ENCODE data around the gene GNPTAB.
"Not testable (repeated sequence)": the region's sequence is repeated elsewhere in the genome, so short reads cannot be mapped to it uniquely, and the experiment has no call there.

GNPTAB gene

GRCh38 chr12:101830367-101831325 lies at the start of gene GNPTAB:
Gene GNPTAB, minus strand, starts transcription at chr12:101830959. Its CDS starts 284 bp downstream, at chr12:101830675.
- DNase-seq: peak; percentile 98

GRCh38 chr12:101878243-101878821 lies 47.6 kb upstream of the GNPTAB start:
- peak; percentile 93 for DNase-seq

- peak; percentile 45 for DNase-seq
Observed at GRCh38 chr12:101877806-101878242, 47.1 kb upstream of the GNPTAB start.

GRCh38 chr12:101876861-101877805 lies 46.4 kb upstream of the GNPTAB start, which contains the start of gene DRAM1:
Gene DRAM1, plus strand, starts transcription at chr12:101877580. Its CDS starts 210 bp downstream, at chr12:101877790.
- DNase-seq: peak; percentile 93

- peak; percentile 44 for DNase-seq
Observed at GRCh38 chr12:101876322-101876860, 45.6 kb upstream of the GNPTAB start.

GRCh38 chr12:101875162-101875561 lies 44.4 kb upstream of the GNPTAB start:
- no peak for DNase-seq

GRCh38 chr12:101870925-101871324 lies 40.2 kb upstream of the GNPTAB start:
- DNase-seq: no peak

- not testable (repeated sequence) for DNase-seq
Observed at GRCh38 chr12:101867619-101868018, 36.9 kb upstream of the GNPTAB start.

- DNase-seq: no peak
Observed at GRCh38 chr12:101866615-101867373, 36.0 kb upstream of the GNPTAB start.

- no peak for DNase-seq
Observed at GRCh38 chr12:101863981-101864380, 33.2 kb upstream of the GNPTAB start.

GRCh38 chr12:101862245-101862644 lies 31.5 kb upstream of the GNPTAB start:
- DNase-seq: no peak

- not testable (repeated sequence) for DNase-seq
Observed at GRCh38 chr12:101861688-101862087, 30.9 kb upstream of the GNPTAB start.

- DNase-seq: no peak
Observed at GRCh38 chr12:101859664-101860607, 29.2 kb upstream of the GNPTAB start.

GRCh38 chr12:101858361-101858760 lies 27.6 kb upstream of the GNPTAB start:
- DNase-seq: no peak

- peak; percentile 42 for DNase-seq
Observed at GRCh38 chr12:101857043-101857558, 26.3 kb upstream of the GNPTAB start.

GRCh38 chr12:101856614-101857013 lies 25.9 kb upstream of the GNPTAB start:
- not testable (repeated sequence) for DNase-seq

GRCh38 chr12:101855976-101856375 lies 25.2 kb upstream of the GNPTAB start:
- peak; percentile 41 for DNase-seq

GRCh38 chr12:101855364-101855884 lies 24.7 kb upstream of the GNPTAB start:
- DNase-seq: peak; percentile 92

- DNase-seq: peak; percentile 58
Observed at GRCh38 chr12:101854747-101855146, 24.0 kb upstream of the GNPTAB start.

- DNase-seq: no peak
Observed at GRCh38 chr12:101852998-101853397, 22.2 kb upstream of the GNPTAB start.
